Measurements from ENCODE around the gene GRAMD2A. TPM values are rescaled to one million over a fixed set of nuclear protein-coding genes. Genes with fewer than 3 reads are reported as not detected.

The GRAMD2A gene
- total RNA-seq, 2 donors from 2014 or later = 2.0 TPM

- H3K9ac ChIP-seq (ENCODE audit: extremely low read depth, low read length, poor library complexity, severe bottlenecking) = peak overlapping the region; percentile 2
- H3K9me3 ChIP-seq (ENCODE audit: control insufficient read depth, low read length) = no peaks in the 10 kb centered on the region
- H3K4me1 ChIP-seq (ENCODE audit: control insufficient read depth, insufficient read depth, low read length) = peaks cover 22% of the 10 kb centered on the region
- peak overlapping the region; percentile 60 for H3K4me3 ChIP-seq (ENCODE audit: low read length)
- no peaks in the 10 kb centered on the region for H3K9me3 Mint-ChIP-seq
- no peaks in the 10 kb centered on the region for H3K27me3 Mint-ChIP-seq (ENCODE audit: insufficient read depth)
- peaks cover 85% of the 10 kb centered on the region for H3K36me3 Mint-ChIP-seq (ENCODE audit: low read depth)
- peaks cover 95% of the 10 kb centered on the region for H3K36me3 ChIP-seq (ENCODE audit: control insufficient read depth, insufficient read depth, low read length)
- no peak for DNase-seq
- peaks cover 52% of the 10 kb centered on the region for H3K4me1 Mint-ChIP-seq
- WGBS, 2 experiments (ENCODE audit: insufficient coverage in 1 of 2, insufficient read length in 1 of 2) = 86% methylated on average over 1 of the region's 1 CpG; no CpG with 5 or more reads in 1 of the 2 experiments
- H3K27ac ChIP-seq (ENCODE audit: low read depth, low read length) = no peak overlapping the region
- no peaks in the 10 kb centered on the region for H3K27me3 ChIP-seq (ENCODE audit: control insufficient read depth, insufficient read depth, low read length, poor library complexity, severe bottlenecking)
- peak overlapping the region; percentile 77 for H3K27ac Mint-ChIP-seq
- H3K4me3 Mint-ChIP-seq = peak overlapping the region; percentile 28
- TF ChIP-seq CTCF (conservative IDR thresholded peaks at IDR 0.05) = no peak
These were observed 23.1 kb upstream of the GRAMD2A start for GRCh38 chr15:72220687-72221086.

GRCh38 chr15:72217216-72217615, 19.6 kb upstream of the GRAMD2A start:
- Mint-ChIP-seq H3K4me1 (peaks cover 28% of the 10 kb centered on the region), H3K4me3 (no peak overlapping the region), H3K36me3 (ENCODE audit: low read depth) (peaks cover 87% of the 10 kb centered on the region), H3K27ac (no peak overlapping the region), H3K9me3 (no peaks in the 10 kb centered on the region), H3K27me3 (ENCODE audit: insufficient read depth) (no peaks in the 10 kb centered on the region)
- Histone ChIP-seq H3K27ac (ENCODE audit: low read depth, low read length) (no peak overlapping the region), H3K4me1 (ENCODE audit: control insufficient read depth, insufficient read depth, low read length) (peaks cover 6% of the 10 kb centered on the region), H3K9me3 (ENCODE audit: control insufficient read depth, low read length) (no peaks in the 10 kb centered on the region), H3K36me3 (ENCODE audit: control insufficient read depth, insufficient read depth, low read length) (peaks cover 97% of the 10 kb centered on the region), H3K27me3 (ENCODE audit: control insufficient read depth, insufficient read depth, low read length, poor library complexity, severe bottlenecking) (no peaks in the 10 kb centered on the region), H3K4me3 (ENCODE audit: low read length) (no peak overlapping the region), H3K9ac (ENCODE audit: extremely low read depth, low read length, poor library complexity, severe bottlenecking) (no peak overlapping the region)
- 91 to 100% methylated on average over 1 to 4 of the region's 4 CpGs for WGBS, 2 experiments (ENCODE audit: insufficient coverage in 1 of 2, insufficient read length in 1 of 2)
- DNase-seq = no peak
- no peak for TF ChIP-seq CTCF (conservative IDR thresholded peaks at IDR 0.05)

GRCh38 chr15:72216079-72216478, 18.5 kb upstream of the GRAMD2A start:
- Mint-ChIP-seq H3K4me1 (peaks cover 19% of the 10 kb centered on the region), H3K4me3 (no peak overlapping the region), H3K27ac (no peak overlapping the region), H3K27me3 (ENCODE audit: insufficient read depth) (no peaks in the 10 kb centered on the region), H3K36me3 (ENCODE audit: low read depth) (peaks cover 91% of the 10 kb centered on the region), H3K9me3 (no peaks in the 10 kb centered on the region)
- Histone ChIP-seq H3K4me1 (ENCODE audit: control insufficient read depth, insufficient read depth, low read length) (peaks cover 3% of the 10 kb centered on the region), H3K27ac (ENCODE audit: low read depth, low read length) (no peak overlapping the region), H3K4me3 (ENCODE audit: low read length) (no peak overlapping the region), H3K36me3 (ENCODE audit: control insufficient read depth, insufficient read depth, low read length) (peaks cover 97% of the 10 kb centered on the region), H3K9ac (ENCODE audit: extremely low read depth, low read length, poor library complexity, severe bottlenecking) (no peak overlapping the region), H3K27me3 (ENCODE audit: control insufficient read depth, insufficient read depth, low read length, poor library complexity, severe bottlenecking) (no peaks in the 10 kb centered on the region), H3K9me3 (ENCODE audit: control insufficient read depth, low read length) (no peaks in the 10 kb centered on the region)
- no peak for TF ChIP-seq CTCF (conservative IDR thresholded peaks at IDR 0.05)
- WGBS, 2 experiments (ENCODE audit: insufficient coverage in 1 of 2, insufficient read length in 1 of 2) = 83 to 100% methylated on average over 1 of the region's 1 CpG
- DNase-seq = no peak
